HG03064 (cell line): ENCODE results near the gene PTAFR.
"Not testable (repeated sequence)": the region's sequence is repeated elsewhere in the genome, so short reads cannot be mapped to it uniquely, and the experiment has no call there.

Experiments used
- ATAC-seq: cut with Tn5 transposase; IDR thresholded peaks from one replicate; pipeline ENCODE4 v1.9.1; 2021; ENCODE audit warnings: low read depth; ENCODE audit not compliant: unreplicated experiment

Gene PTAFR

DNA sequence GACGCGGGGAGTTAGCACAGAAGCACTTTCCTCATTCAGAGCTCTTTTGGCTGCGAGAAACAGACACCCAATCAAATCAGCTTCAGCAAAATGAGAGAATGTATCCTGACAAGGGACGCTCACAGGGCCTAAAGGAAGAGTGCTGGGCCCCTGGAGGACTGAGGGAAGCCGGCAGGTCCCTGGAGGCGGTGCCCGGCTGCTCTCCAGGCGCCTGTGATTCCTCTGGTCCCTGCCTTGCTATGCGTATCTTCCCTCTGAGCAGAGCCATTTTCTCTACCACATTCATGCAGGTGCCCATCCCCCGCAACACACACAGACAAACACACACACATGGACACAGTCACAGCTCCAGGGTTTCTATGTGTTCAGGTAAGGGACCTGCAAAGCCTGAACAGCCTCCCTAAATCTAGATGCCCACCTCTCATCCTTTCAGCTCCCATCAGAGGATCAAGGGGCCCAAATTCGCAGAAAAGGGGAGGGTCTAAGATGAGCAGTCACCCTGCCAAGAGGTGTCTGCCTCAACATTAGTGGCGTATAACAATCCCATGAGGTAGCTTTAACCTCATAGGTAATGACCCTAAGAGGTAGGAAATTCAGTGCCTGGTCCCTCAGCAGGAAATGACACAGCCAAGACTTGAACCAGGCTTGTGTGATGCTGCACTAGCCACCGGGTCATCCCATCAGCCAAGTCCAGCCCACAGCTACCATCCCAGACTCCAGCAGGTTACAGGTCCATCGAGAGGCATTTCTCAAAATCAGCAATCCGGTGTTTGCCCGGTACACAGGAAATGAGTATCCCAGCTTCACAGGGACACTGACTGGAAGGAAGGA lies 29.0 kb downstream of the PTAFR start:
- ATAC-seq: peak; percentile 24

DNA sequence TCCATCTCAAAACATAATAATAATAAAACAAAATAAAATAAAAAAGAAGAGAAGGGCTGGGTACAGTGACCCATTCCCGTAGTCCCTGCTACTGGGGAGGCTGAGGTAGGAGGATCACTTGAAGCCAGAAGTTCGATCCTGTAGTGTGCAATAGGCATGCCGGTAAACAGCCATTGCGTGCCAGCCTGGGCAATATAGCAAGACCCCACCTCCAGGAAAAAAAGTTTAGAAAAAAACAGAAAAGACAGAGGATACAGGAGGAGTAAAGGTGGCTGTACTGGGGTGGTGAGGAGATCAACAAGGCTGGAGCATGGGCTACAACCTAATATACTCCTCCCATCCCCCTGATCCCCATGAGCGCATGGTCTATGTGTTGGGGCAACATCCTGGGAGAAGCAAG lies 30.8 kb downstream of the PTAFR start:
- ATAC-seq: no peak

DNA sequence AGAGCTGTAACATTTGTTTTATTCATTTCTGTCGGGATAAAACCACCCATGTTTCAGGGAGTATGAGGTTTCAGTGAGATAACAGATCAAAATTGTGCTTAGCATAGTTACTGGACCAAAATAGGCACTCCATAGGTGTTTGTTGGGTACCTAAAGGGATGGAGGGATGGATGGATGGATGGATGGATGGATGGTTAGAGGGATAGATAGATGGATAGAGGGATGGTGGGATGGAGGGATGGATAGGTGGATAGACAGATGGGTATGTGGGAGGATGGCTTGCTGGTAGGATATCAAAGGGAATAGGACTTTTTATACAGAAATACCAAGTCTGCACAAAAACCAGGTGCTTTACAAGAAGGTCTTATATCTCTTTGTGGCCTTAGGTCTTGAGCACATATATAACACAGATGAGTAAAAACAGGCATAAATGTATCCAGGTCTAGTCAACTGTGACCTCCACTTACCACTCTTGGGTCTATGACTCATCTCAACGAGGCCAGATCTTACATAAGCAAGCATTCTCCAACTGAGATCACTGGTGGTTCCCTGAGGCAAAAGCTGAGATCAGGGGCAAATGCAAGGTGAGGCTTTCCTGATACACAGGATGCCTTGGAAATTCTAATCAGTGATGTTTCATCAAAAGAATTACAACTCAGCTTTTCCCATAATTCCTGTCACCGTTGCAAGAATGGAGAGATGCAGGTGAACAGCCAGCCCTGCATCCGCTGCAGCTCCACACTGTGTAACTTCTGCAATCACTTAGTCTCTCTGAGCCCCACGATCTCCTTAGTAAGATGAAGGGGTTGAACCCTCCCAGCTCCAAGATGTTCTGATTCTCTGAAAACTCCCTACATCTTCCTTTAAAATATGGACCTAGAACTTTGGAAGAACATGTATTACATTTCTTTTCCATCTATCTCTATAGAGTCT lies 32.0 kb downstream of the PTAFR start:
- peak; percentile 71 for ATAC-seq

DNA sequence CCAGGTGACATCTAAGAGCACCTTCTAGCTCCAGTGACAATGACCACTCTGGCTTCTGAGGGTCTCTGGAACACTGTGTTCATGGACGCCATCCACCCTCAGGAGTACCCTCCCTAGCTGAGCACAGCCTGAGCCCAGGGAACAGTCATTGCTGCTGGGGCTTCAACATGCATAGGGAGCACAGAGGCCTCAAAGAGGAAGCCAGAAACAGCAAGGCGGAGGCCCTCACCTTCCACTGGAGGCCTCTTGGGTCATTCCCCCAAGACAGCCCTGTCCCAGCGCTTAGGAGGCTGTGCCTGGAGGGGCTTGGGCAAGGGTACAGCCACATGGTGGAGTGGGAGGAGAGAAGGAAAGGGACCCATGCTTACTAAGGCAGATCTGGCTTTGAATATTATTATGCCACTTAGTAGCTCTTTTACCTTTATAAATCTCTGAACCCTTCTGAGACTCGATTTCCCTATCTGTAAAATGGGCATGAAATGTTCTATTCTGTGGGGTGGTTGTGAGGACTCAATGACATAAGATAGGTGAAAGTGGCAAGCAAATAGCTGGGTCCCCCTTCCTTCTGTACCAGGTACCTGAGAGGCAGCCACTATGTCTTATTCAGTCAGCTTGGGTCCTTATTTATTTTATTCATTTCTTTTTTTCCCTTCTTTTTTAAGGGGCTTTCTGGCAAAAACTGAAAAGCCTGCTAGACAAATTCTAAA lies 32.8 kb downstream of the PTAFR start:
- ATAC-seq: no peak

DNA sequence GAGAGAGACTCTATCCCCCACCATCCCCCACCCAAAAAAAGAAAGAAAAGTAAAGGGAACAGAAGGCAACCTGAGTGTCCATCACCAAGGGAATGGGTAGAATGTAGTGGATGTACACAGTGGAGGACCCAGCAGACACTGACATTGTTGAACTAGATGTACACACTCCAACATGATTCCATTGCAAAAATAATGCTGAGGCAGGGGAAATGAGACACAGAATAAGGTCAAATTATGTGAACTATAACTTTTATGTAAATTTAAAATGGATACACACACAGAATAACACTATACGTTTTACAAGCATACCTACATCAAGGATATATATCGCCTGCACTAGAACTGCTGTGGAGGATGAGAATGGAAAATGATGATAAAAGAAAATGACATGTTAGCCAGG lies 34.8 kb downstream of the PTAFR start:
- no peak for ATAC-seq

DNA sequence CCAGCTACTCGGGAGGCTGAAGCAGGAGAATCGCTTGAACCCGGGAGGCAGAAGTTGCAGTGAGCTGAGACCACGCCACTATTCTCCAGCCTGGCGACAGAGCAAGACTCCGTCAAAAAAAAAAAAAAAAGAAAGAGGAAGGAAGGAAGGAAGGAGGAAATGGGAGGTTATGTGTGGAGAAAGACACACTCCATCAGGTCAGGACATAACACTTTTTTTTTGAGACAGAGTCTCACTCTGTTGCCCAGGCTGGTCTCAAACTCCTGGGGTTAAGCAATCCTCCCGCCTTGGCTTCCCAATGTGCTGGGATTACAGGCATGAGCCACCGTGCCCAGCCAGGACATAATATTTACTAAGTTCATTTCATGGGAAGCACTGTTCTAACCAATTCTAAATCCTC lies 36.6 kb downstream of the PTAFR start:
- ATAC-seq: not testable (repeated sequence)

DNA sequence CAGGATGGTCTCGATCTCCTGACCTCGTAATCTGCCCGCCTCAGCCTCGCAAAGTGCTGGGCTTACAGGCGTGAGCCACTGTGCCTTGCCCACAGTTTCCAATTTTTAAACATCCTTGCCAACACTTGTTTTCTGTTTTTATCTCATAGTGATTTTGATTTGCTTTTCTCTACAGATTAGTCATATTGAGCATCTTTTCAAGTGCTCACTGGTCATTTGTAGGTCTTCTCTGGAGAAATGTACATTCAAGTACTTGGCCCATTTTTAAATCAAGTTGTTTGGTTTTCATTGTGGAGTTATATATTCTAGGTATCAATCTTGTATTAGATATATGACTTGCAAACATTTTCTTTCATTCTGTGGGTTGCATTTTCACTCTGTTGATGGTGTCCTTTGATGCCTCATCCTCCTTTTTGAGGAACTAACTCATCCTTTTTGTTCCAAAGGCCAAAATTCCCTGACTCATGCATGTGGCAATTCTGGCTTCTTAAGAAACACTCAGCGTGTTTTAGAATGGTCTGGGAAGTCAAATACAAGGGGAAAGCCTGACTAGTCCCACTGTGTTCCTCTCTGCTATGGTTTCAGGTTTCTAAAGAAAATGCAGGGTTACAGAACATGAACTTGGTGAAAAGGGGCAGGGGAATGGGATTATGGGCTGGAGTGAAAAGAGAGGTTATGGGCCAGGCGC lies 37.3 kb downstream of the PTAFR start:
- no peak for ATAC-seq

DNA sequence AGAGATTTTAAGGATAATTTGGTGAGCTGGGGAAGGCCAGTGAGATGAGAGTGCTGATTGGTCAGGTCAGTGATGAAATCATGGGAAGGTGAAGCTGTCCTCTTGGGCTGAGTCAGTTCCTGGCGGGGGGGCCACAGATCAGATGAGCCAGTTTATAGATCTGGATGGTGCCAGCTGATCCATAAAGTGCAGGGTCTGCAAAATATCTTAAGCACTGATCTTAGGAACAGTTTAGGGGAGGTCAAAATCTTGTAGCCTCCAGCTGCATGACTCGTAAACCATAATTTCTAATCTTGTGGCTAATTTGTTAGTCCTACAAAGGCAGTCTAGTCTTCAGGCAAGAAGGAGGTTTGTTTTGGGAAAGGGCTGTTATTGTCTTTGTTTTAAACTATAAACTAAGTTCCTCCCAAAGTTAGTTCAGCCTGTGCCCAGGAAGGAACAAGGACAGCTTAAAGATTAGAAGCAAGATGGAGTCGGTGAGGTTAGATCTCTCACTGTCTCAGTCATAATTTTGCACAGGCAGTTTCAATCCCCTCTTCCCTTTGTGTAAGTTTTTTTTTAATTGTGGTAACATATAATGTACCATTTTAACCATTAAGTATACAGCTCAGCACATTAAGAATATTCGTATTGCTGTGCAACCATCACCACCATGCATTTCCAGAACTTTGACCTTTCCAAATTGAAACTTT lies 39.4 kb downstream of the PTAFR start:
- ATAC-seq: no peak

DNA sequence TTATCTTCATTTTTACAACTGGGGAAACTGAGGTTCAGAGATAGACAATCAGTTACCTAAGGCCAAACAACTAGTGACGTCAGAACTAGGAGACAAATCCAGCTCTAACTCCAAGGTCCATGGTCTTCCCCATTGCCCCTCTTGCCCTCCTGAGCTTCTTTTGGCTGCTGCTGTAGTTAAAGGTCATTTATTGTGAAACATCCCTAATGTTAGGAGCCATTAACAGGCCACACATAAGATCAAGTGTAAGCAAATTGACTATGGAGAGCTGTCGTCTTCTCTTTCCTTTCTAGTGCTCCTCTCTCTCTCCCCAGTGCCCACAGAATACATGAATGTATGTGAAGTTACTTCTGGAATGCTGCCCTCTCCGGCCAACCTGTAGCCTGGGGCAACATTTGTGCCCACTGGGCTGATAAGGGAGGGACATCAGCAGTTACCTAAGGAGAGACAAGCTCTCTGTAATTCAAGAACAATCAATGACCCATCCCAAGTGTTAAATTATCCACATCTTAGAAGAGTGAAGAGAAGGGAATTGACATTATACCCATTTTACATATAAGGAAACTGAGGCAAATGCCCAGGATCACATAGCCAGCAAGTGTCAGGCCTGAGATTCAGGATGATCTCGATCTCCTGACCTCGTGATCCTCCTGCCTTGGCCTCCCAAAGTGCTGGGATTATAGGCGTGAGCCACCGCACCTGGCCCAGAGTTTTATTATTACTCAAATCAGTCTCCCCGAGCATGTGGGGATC lies 40.1 kb downstream of the PTAFR start:
- no peak for ATAC-seq

DNA sequence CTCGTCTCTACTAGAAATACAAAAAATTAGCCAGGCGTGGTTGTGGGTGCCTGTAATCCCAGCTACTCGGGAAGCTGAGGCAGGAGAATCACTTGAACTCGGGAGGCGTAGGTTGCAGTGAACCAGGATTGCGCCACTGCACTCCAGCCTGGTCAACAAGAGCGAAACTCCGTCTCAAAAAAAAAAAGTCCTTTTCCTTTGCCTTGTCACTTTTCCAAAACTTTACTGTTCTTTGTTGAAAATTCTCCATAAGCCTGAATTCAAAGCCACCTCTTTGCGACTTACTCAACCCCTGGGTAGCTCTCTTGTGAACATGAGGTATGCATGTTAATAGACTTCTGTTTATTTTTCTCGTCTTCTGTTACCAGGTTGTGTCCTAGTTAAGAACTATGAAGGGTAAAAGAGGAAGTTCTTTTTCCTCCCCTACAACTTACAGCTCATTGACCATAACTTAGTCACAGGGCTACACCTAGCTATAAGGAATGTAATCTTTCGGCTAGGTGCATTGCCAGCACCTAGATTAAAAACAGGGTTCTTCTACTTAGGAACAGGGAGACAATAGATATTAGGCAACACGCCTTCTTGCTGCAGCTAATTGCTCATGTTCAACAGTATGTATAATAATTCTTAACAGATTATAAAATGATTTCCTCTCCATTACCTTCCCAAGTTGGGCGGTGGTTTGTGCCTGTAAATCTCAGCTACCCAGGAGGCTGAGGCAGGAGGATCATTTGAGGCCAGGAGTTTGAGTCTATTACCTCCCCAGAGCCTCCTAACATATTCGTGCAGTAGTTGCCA lies 40.9 kb downstream of the PTAFR start:
- no peak for ATAC-seq

DNA sequence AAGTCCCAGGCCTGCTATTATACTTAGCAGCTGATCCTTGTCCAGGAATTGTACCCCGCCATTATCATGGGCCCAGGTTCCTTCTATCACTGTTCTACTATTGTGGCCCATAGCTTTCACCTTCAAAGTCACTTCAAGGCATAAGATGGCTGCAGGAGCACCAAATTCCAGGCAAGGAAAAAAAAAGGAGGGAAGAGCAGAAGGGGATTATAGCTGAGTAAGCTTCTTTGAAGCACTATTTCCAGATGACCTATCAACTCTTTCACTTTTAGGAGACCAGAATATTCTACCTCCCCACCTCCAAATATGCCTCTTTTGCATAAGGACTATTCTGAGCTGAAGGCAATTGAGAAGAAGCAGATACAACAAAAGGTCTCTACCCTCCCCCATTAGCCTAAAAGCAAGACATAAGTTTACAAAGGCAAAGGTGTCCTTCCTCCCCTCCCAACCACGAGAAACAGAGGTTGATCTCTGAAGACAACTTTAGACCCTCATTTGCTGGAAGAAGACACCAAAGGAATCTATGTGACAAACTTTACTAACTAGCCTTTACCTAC lies 41.8 kb downstream of the PTAFR start:
- ATAC-seq: no peak

DNA sequence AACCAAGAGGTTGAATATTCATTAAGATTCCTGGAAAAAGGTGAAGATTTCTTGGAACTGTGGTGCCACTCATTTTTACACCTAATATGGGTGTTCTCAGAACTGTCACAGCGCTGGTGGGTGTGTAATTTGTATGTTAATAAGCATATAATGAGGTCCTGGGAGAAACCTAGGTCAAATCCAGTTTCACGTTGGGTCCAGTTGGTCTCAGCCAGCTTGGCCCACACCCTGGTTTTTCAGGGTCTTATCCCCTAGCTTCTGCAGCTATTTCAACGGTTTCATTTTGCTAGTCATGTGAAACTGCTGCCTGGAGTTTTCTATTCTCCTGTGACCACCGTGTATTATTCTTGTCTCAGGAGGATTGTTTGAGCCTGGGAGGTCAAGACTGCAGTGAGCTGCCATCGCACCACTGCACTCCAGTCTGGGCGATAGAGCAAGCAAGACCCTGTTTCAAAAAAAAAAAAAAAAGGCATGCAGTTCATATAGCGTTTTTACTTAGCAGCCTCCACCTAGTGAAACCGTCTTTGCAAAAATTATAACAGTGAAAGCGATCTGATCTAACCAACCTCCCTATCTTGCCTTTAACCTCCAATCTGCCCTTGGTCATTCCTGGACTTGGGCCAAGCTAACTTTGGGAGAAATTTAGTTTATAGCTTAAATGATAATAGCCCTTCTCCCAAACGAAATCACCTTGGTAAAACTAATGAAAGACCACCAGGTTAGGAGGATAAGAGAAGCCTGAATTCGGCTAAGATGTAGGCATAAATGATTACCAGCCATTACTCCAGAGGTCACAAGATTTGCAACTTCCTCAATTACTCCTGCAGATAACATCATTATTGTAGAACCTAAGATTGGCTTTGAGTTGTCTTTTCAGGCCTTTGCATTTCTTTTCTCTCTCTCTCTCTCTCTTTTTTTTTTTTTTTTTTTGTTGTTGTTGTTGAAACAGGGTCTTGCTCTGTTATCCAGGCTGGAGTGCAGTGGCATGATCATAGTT lies 44.0 kb downstream of the PTAFR start:
- ATAC-seq: no peak

DNA sequence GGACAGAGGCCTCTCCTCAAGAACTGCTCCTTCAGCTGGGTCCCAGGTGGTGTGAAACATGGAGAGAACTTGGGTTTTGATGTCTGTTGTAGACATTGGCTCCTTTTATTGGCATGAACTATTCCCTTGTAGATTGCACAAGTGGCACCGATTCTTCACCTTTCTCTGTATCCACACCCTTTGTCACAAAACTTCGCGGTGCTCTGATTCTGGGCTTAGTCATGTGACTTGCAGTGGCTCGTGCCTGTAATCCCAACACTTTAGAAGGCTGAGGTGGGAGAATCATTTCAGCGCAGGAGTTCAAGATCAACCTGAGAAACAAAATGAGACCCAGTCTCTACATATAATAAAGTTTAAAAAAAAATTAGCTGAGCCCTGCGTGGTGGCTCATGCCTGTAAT lies 45.6 kb downstream of the PTAFR start:
- no peak for ATAC-seq

DNA sequence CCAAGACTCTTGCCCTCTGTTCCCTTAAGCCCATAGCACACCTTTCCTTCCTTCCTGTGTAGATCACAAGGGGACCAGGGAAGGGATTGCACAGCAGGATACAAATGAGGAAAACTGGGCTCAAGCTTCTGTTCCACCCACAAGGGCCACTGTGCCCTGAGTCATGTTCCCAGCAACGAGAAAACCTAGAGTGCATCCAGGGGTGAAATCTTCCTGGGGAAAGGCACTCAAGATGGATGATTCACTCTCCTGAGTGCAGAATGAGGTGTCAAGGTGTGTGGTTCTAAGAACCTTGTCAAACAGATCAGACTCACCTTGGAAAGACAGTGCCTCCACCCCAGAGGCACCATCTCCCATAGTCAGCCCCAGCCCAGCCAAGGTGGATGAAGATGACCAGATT lies 47.3 kb downstream of the PTAFR start:
- ATAC-seq: no peak

DNA sequence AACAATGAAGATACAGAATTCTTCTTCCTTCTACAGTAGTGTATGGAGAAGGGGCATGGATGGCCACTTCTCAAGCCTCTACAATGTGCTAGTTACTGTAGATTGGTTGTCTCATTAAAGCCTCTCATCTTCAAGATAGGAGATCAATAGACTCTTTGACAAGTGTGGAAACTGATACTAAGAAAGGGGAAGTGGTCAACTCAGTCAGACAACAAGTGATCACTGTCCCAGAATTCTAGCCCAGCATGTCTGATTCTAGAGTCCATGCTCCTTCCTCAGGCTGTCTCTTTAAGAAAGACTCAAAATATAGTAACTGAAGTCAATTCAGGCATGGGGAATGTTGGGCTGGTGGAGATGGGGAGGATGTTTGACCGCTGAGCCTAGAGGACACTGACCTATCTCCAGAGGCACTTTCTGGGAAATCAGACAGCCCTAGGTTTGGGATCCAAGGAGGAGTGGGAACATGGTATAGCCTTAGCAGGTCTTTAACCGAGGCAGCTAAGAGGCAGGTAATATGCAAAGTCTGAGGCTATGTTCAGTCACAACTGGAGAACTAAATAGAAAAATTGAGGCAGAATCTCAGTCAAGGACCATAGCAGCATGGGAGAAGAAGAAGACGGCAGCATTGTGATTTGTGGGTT lies 48.8 kb downstream of the PTAFR start:
- ATAC-seq: no peak

DNA sequence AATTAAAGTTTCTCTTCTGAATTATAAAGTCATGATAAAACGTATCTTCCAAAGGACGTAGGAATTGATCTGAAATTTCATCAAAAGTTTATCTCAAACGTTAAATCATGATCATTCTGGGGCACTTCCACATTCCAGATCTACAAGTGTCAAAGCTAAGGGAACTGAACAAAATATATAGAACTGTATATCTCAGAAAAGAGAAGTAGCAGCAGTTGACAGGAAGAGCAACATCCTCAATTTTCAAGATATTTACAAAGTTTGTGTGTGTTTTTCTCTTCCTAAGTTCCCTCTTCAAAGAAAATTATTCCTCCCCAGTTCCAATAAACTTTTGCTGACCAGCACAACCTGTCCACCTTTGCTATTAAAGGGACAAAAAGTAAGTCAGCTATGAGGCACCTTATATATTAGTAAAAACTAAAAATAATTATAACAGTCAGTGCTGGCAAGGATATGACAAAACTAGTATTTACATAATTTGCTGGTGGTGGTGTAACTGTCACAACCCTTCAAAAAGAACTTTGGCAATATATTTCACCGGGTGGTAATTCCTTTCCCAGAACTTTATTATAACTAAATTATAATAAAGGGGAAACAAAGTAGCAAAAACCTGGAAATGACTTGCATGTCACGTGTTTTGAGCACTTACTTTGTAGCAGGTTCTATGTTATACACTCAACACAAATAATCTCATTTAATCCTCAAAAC lies 49.6 kb downstream of the PTAFR start:
- no peak for ATAC-seq
